Left lobe of liver (tissue), 2 donors: Measurements from ENCODE around the gene OR10T2. TPM values are rescaled to one million over a fixed set of nuclear protein-coding genes. Genes with fewer than 3 reads are reported as not detected.
"Not testable (repeated sequence)": the region's sequence is repeated elsewhere in the genome, so short reads cannot be mapped to it uniquely, and the experiment has no call there.

ENCODE experiments used
- ATAC-seq: fragments of 200-7000 bp; cut with Tn5 transposase; one replicate; pipeline ENCODE4 v1.9.1; 2020; ENCODE audit warnings: mild to moderate bottlenecking, moderate library complexity
- DNase-seq: peaks from one replicate; pipeline ENCODE4 v3.0.0-alpha.2; 2020; ENCODE audit warnings: low spot score
- total RNA-seq: library from RNA; stranded (reverse); gene quantifications from one replicate; pipeline ENCODE4 v1.2.1, GENCODE V29; 2021
- donor health status: DM: no; HTN: no; CAD: no; lungs with moderate emphysema.
- donor health status: DM: no; HTN: yes; CAD: no.

Gene OR10T2
- total RNA-seq, 1 donor from 2014 or later: not detected

DNA sequence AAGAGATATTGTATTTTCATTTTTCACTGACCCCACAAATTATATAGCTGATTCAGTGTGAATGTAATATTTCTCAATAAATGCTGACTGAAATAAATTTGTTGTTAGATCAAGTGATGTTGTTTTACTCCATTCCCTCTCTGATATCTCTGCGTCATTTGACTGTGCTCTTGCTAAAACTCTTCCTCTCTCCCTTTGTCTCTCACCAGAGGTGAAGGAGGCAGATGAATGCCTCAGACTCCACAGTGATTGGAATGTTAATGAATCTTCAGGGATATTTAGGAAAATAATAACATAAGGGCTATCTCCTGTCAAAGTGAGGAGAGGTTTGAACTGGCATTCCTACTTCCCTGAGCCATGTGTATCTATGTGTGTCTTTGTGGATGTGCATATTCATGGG lies 41.8 kb downstream of the OR10T2 start:
- no peak for ATAC-seq
- no peak for DNase-seq

DNA sequence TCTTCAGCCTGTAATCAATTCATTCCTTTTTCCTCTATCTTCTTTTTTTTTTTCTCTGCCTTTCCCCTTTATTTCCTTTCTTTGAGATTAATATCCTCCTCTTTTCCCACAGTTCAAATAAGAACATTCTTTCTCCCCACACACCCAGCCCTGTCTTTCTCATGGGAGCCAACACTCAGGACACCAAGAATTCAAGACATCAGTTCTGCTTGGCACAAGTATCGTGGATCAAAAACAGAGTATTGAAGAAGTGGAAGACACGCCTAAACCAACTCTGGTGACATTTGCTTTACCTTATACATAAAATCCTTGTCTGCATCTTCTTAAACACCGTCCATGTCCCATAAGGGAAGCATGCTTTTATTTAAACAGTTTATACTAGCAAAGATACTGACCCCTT lies 42.6 kb downstream of the OR10T2 start:
- DNase-seq: no peak
- no peak for ATAC-seq

DNA sequence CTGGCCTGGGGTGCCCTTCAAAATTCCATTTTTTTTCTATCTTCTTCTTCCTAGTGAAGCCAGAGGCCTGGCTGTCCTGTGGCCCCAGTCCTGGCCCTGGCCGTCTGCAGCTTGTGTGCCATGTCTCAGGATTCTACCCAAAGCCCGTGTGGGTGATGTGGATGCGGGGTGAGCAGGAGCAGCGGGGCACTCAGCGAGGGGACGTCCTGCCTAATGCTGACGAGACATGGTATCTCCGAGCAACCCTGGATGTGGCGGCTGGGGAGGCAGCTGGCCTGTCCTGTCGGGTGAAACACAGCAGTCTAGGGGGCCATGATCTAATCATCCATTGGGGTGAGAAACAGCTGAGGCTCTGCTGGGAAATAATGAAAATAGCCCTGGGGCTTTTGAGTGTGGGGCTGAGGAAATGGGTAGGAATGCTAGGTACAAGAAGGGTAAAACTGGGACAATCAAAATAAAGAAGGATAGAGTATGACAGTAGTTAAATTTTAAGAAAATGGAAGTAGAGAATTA lies 43.4 kb downstream of the OR10T2 start:
- ATAC-seq (no peak), DNase-seq (no peak)

DNA sequence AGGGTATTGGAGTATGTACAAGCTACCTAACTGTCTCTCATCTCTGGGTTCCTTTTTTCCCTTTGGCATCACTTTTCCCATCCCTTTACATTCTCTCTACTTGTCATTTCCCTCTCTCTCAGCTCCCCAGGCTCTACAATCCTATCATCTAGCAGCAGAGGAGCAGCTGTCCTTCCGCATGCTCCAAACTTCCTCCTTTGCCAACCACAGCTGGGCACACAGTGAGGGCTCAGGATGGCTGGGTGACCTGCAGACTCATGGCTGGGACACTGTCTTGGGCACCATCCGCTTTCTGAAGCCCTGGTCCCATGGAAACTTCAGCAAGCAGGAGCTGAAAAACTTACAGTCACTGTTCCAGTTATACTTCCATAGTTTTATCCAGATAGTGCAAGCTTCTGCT lies 45.0 kb downstream of the OR10T2 start:
- ATAC-seq: no peak
- no peak for DNase-seq

DNA sequence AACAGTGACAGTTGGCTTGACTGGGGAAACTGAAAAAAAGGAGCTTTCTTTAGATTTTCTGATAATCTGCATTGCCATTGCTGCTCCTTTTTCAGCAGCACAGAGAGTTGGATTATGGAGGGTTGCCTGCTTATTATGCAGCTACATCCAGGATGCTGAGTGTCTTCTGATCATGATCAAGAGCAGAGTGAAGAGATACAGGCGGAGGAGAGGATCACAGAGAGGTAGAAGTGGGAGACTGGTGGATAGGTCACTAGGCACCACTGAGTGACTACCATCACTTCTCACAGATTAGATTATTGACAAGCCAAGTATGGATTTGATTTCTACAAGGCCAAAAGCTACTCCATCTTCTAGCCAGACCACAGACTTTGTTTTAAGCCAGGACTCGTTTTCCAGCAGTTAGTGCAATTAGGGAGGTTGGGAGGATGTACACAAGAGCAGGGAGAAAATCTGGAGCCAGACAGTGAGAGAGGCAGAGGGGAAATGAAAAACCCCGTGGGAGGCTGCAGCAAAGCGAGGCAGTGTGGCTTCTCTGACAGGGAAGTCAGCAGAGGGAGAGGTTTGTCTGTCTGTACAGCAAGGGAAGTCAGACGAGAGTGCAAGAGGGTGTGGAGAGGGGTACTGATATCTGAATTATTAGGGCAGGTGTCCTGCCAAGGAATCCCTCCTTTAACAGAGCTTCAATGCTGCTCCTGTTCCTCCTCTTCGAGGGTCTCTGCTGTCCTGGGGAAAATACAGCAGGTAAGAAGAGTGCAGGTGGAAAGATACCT lies 45.8 kb downstream of the OR10T2 start, which contains the start of gene CD1E:
TSS of gene CD1E (plus strand) at position 592 of the 773 bp plus-strand sequence. CDS start at position 687, 95 bp downstream.
- ATAC-seq (no peak), DNase-seq (no peak)

DNA sequence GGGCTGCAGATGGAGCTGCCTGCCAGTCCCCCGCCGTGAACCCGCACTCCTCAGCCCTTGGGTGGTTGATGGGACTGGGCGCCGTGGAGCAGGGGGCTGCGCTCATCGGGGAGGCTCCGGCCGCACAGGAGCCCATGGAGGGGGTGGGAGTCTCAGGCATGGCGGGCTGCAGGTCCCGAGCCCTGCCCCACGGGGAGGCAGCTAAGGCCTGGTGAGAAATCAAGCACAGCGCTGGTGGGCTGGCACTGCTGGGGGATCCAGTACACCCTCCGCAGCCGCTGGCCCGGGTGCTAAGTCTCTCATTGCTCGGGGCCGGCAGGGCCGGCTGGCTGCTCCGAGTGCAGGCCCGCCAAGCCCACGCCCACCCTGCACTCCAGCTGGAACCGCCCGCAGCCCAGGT lies 50.3 kb downstream of the OR10T2 start:
- ATAC-seq, DNase-seq: not testable (repeated sequence)

Other genes starting within 250 kb of the OR10T2 start
- gene CD1D, start 218.6 kb downstream of the OR10T2 start, total RNA-seq: 9.5 TPM
- gene CD1A, start 145.0 kb downstream of the OR10T2 start, total RNA-seq: not detected
- gene CD1C, start 109.5 kb downstream of the OR10T2 start, total RNA-seq: not detected
- not detected for gene CD1B, start 67.9 kb downstream of the OR10T2 start, total RNA-seq
- gene CD1E, start 45.6 kb downstream of the OR10T2 start, total RNA-seq: not detected
- not detected for gene OR10K2, start 26.8 kb upstream of the OR10T2 start, total RNA-seq
- gene OR10K1, start 62.4 kb upstream of the OR10T2 start, total RNA-seq: not detected
- gene OR10R2, start 72.8 kb upstream of the OR10T2 start, total RNA-seq: not detected
- not detected for gene OR6Y1, start 154.9 kb upstream of the OR10T2 start, total RNA-seq
- gene OR6P1, start 171.1 kb upstream of the OR10T2 start, total RNA-seq: not detected
- not detected for gene OR10X1, start 180.4 kb upstream of the OR10T2 start, total RNA-seq
- gene OR10Z1, start 205.8 kb upstream of the OR10T2 start, total RNA-seq: not detected